ENCODE data around the gene AMDHD2. TPM values are rescaled to one million over a fixed set of nuclear protein-coding genes. Genes with fewer than 3 reads are reported as not detected.

AMDHD2 gene
- total and polyA plus RNA-seq, 2 of the 8 experiments (the other 6 are each of a cell fraction or from before 2014, with no cell fraction given): 43.0 to 54.6 TPM

DNA sequence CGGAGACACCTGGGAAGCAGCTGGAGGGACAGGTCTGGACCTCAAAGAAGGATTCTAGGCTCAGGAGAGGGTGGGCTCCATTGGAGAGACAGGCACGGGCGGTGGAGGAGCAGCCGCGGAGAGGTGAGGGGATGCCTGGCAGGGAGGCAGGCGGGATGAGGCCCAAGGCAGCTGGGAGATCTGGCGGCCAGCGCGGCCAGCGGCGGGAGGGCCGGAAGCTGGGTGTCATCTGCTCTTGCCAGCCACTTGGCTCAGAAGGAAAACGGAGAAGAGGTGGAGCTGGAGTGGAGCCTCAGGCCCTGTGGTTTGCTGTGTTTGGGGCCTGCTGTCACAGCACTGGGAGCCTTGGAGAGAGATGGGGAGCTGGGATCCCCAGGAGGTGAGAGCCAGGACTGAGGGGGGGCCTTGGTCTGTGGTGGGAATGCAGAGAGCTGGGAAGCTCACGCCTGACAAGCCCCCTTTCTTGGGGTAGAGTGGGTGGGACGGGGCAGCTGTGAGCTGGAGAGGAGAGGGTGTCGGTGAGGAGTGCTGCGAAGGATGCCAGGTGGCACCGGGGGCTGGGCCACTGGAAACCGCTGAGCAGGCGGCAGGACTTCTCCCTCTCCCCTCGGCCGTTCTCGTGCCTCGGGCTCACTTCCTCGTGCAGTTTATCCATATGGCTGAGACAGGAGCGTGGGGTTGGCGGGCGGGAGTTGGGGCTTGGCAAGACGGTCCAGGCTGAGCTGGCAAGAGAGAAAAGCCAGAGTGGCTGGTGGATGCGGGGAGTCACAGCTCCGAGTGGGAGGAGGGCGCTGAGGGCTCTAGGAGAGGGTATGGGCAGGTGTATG, 37.2 kb upstream of the AMDHD2 start (continued):
- TF ChIP-seq RFX5 (IDR thresholded peaks at IDR 0.05; ENCODE audit: borderline replicate concordance, low read depth, low read length): no peak
- TF ChIP-seq, protein P1, sequence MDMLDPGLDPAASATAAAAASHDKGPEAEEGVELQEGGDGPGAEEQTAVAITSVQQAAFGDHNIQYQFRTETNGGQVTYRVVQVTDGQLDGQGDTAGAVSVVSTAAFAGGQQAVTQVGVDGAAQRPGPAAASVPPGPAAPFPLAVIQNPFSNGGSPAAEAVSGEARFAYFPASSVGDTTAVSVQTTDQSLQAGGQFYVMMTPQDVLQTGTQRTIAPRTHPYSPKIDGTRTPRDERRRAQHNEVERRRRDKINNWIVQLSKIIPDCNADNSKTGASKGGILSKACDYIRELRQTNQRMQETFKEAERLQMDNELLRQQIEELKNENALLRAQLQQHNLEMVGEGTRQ (IDR thresholded peaks at IDR 0.05; ENCODE audit: low read length): no peak

Data from H1 (cell line).